Measurements from ENCODE around the gene ARHGEF3.

Gene ARHGEF3

GRCh38 chr3:56784448-56785001, 17.2 kb downstream of the ARHGEF3 start:
- Histone ChIP-seq H3K79me2 (ENCODE audit: insufficient read depth, low read length) (no peaks in the 10 kb centered on the region), H3K9me3 (ENCODE audit: low read length) (no peaks in the 10 kb centered on the region), H3K9ac (ENCODE audit: low read length) (no peak overlapping the region), H3F3A (ENCODE audit: insufficient read depth, low read length) (no peaks in the 10 kb centered on the region), H3K27me3 (ENCODE audit: insufficient read depth, low read length) (no peaks in the 10 kb centered on the region), H3K4me3 (ENCODE audit: low read depth, low read length, poor library complexity, severe bottlenecking) (no peak overlapping the region), H3K36me3 (ENCODE audit: insufficient read depth, low read length) (no peaks in the 10 kb centered on the region), H3K9me2 (ENCODE audit: low read depth, low read length) (no peaks in the 10 kb centered on the region), H3K4me1 (ENCODE audit: insufficient read depth, low read length, severe bottlenecking) (peaks cover 38% of the 10 kb centered on the region), H3K27ac (ENCODE audit: low read depth, low read length, poor library complexity, severe bottlenecking) (peak overlapping the region; percentile 47), H3K4me2 (ENCODE audit: low read length) (no peak overlapping the region), H4K20me1 (ENCODE audit: insufficient read depth, low read length) (no peaks in the 10 kb centered on the region), H2AFZ (ENCODE audit: low read length) (no peak overlapping the region)
- TF ChIP-seq CTCF (IDR thresholded peaks at IDR 0.05; ENCODE audit: low read length) = no peak
- TF ChIP-seq EZH2 (IDR thresholded peaks at IDR 0.05; ENCODE audit: borderline replicate concordance, low read length) = no peak

DNA sequence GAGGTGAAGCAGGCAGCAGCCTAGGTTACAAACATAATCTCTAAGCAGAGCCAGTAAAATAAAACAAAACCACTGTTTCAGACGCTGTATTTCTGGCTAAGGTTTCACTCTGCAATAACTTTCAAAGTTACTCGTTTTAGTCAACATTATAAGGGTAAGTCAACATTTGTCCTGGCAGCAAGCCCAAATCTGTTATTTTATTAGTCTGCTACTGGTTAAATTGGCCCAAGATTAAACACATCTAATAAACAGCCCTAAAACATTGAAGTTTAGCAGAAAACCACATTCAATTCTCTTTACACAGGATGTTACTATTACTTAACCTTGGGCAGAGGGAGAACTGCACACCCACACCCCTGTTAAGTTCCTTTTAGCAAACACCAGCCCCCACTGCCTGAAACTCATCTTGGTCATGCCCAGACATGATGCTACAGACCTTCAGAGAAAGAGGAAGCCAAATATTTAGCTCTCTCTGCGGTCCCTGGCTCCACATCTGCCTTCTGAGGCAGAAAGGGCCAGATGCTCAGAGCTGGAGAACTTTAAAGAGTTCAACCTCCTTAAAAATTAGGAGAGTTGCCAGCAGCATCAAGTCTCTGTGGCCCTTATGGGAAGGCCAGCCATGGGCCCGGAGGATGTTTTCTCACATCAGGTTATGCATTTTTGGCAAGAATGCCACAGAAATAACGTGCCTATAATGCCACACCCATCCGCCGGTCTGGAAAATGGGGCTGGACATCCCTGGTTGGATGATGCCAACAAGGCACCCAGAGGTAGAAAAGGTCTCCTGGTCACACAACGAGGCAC, 17.9 kb downstream of the ARHGEF3 start:
- Histone ChIP-seq H3K4me1 (ENCODE audit: insufficient read depth, low read length, severe bottlenecking) (peaks cover 45% of the 10 kb centered on the region), H4K20me1 (ENCODE audit: insufficient read depth, low read length) (no peaks in the 10 kb centered on the region), H3K27me3 (ENCODE audit: insufficient read depth, low read length) (no peaks in the 10 kb centered on the region), H3K79me2 (ENCODE audit: insufficient read depth, low read length) (no peaks in the 10 kb centered on the region), H3K9ac (ENCODE audit: low read length) (peak overlapping the region; percentile 23; the same call in 1 of the 2 replicates), H3K9me2 (ENCODE audit: low read depth, low read length) (no peaks in the 10 kb centered on the region), H3F3A (ENCODE audit: insufficient read depth, low read length) (no peaks in the 10 kb centered on the region), H3K4me3 (ENCODE audit: low read depth, low read length, poor library complexity, severe bottlenecking) (no peak overlapping the region), H2AFZ (ENCODE audit: low read length) (no peak overlapping the region), H3K27ac (ENCODE audit: low read depth, low read length, poor library complexity, severe bottlenecking) (peak overlapping the region; percentile 86), H3K4me2 (ENCODE audit: low read length) (peak overlapping the region; percentile 49), H3K36me3 (ENCODE audit: insufficient read depth, low read length) (no peaks in the 10 kb centered on the region), H3K9me3 (ENCODE audit: low read length) (no peaks in the 10 kb centered on the region)
- TF ChIP-seq CTCF (IDR thresholded peaks at IDR 0.05; ENCODE audit: low read length) = no peak
- TF ChIP-seq EZH2 (IDR thresholded peaks at IDR 0.05; ENCODE audit: borderline replicate concordance, low read length) = no peak

DNA sequence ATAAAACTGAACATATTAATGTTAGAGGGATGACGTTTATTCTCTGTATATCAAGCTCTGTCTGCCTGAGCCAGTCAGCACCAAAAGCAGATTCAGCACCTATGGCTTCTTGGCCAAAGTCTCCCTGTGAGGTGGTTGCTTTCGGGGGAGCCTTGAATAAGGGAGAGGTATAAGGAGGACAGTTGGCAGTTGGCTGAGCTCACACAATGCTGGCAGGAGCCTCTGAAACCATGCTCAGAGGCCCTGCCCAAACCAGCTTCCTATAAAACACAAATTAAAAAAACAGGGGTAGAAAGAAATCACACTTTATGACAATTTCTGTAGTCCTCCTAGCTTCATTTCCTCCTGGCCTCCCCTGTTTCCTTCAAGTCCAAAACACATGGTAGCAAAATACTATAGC, 18.8 kb downstream of the ARHGEF3 start:
- Histone ChIP-seq H3K9me3 (ENCODE audit: low read length) (no peaks in the 10 kb centered on the region), H3K4me2 (ENCODE audit: low read length) (no peak overlapping the region), H3F3A (ENCODE audit: insufficient read depth, low read length) (no peaks in the 10 kb centered on the region), H3K36me3 (ENCODE audit: insufficient read depth, low read length) (no peaks in the 10 kb centered on the region), H2AFZ (ENCODE audit: low read length) (no peak overlapping the region), H3K27me3 (ENCODE audit: insufficient read depth, low read length) (no peaks in the 10 kb centered on the region), H3K27ac (ENCODE audit: low read depth, low read length, poor library complexity, severe bottlenecking) (peak overlapping the region; percentile 86), H4K20me1 (ENCODE audit: insufficient read depth, low read length) (no peaks in the 10 kb centered on the region), H3K79me2 (ENCODE audit: insufficient read depth, low read length) (no peaks in the 10 kb centered on the region), H3K4me1 (ENCODE audit: insufficient read depth, low read length, severe bottlenecking) (peaks cover 49% of the 10 kb centered on the region), H3K9me2 (ENCODE audit: low read depth, low read length) (no peaks in the 10 kb centered on the region), H3K9ac (ENCODE audit: low read length) (no peak overlapping the region; the same call in 1 of the 2 replicates), H3K4me3 (ENCODE audit: low read depth, low read length, poor library complexity, severe bottlenecking) (no peak overlapping the region)
- TF ChIP-seq EZH2 (IDR thresholded peaks at IDR 0.05; ENCODE audit: borderline replicate concordance, low read length) (no peak), CTCF (IDR thresholded peaks at IDR 0.05; ENCODE audit: low read length) (no peak)
